ENCODE measurements around the gene HLF.

The HLF gene

DNA sequence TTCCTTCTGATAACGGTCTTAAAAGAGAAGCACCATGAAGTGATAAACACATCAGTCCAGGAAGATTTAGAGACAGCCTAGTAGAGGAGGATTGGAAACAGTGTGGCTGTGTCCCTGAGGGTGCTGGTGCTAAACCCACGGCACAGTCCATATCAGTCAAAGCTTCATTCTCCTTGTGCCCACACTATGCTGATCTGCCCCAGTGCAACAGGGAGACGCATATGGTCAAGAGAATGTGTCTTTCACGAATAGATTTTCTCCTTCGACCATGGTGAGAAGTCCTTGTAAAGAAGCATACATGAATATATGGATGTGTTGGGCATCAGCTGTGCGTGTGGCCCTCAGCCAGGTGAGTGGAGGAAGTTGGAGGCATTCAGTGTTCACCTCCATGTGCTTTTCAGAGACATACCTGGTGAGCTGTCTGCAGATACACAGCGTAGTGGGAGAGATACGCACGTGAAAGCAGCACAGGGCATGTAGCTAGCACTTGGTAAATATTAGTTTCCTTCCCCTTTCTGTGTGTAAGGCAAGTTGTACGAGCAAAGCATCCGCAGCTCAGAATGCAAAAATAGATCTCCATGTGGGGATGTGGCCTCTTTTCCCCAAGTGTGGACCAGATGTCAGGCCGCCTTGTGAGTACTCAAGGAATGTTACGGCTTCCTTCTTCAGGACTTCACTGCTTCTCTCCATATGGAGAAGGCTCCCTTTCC, 29.4 kb downstream of the HLF start:
- no peak for DNase-seq

DNA sequence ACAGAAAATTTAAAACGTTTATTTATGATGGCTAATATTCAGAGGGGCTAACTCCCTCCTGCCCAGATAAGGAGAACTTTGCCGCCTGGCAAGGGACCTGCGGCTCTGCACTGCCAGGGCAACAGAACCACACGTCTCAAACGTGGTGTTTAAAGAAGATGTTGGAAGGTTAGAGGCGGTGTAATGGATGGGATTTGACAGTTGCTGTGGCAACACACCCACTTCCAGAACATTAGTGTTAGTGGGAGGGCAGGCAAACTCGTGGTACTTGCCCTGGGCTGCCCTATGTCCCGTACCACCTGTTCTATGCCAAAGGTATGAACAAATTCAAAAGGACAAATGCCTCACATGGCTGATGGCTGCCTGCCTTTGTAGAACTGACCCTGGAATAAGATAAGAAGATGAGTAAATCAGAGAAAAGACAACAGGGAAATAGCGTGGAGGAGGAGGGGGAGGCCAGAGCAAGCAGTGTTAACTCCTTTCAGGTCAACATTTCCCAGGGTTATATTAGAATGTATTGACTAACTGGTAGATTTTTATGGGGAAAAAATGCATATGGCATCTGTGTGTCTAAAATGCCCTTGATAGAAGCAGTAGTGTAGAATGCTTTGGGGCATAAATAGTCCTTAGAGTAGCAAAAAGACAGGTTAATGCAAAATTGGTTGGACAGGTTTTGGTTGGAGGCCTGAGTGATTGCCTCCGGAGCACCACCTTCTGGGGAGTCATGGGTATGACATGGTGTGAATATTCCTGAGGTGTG, 30.8 kb downstream of the HLF start:
- DNase-seq: peak; percentile 13

DNA sequence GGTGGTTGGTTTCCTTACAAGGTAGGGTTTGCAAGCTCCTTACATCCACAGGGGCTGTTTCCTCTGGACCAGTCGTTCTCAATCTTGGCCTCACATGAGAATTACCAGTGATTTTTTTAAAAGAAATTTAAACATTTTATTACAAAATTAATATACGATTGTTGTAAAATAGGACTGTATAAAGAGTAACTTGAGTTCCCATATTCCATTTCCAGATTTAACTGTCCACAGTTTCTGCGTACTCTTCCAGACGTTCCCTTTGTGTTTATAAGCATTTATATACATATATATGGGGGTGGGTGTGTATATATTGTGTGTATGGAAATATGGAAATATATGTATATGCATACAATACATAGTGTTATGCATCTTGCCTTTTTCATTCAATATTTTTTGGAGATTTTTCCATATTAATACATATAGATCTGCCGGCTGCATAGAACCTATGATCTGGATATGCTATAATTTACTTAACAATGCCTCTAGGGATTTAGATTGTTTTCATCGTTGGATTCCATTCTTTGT, 31.5 kb downstream of the HLF start:
- no peak for DNase-seq

DNA sequence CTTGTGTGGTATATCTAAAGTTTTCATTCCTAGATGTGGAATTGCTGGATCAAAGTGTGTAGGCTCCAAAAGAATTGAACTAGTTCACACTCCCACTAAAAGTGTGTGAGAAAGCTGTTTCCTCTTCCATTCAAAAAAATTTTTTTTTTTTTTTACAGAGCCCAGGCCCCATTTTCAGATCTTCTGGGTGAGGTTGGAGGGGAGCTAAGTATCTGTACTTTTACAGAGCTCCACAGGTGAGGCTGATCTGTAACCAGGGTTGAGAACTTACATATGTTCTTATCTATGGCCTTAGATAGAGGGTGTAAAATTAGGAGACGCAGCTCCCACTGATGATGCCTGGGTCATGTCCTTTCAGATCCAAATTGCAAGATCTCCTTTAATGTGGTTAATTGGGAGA, 31.9 kb downstream of the HLF start:
- DNase-seq: no peak

DNA sequence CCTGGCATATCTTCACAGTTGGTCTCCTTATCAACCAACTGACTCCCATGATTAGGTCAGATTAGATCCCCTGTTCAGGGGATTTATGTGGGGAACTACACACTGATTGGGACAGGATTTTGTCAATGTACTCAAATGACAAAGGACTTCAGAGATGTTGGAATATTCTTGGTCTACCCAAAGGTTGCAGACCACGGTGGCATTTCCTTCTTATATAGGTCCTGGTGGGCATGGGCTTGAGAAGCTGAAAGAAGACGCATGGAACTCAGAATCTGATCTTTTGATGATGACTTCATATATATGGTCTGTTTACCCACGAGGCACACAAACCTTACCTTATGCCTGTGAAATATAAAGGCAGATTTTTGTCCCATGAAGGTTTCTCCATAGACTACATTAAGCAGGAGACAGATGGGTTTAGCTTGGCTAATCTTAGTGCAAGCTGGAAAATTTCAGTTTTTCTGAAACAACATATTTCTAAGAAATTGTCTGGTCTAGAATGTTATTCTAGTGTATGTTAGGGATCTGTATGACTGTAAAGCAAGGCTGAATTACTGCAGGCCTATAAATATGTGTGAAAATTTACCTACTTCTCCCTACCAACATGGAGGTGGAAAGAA, 33.5 kb downstream of the HLF start:
- no peak for DNase-seq

- no peak for DNase-seq
Observed at GRCh38 chr17:55299162-55299838, 34.5 kb downstream of the HLF start.

GRCh38 chr17:55299890-55300289, 35.1 kb downstream of the HLF start:
- no peak for DNase-seq

- no peak for DNase-seq
Observed at GRCh38 chr17:55300479-55301290, 35.9 kb downstream of the HLF start.

GRCh38 chr17:55301521-55302406, 37.0 kb downstream of the HLF start:
- no peak for DNase-seq

- no peak for DNase-seq
Observed at GRCh38 chr17:55302407-55302787, 37.6 kb downstream of the HLF start.

- DNase-seq: no peak
Observed at GRCh38 chr17:55303008-55303493, 38.3 kb downstream of the HLF start.

DNA sequence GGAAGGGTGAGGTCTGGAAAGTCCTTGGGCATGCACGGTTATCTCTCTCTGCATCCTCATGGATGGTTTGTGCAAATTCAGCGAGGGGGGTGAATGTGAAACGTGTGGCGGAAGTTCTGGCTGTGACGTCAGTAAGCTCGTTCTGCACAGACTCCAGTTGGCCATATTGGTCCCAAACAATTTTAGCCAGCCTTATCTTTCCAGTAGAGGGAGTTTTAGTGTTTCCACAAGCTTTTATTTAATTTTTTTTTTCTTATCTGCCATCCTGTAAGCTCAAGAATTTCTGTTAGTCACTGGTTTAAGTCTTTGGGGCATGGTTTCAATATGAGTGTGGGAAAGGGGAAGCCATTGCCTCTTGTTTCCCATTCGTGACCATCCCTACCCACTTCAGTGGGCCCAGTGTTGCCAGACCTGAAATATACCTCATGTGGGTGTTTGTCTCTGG, 39.0 kb downstream of the HLF start:
- no peak for DNase-seq

DNA sequence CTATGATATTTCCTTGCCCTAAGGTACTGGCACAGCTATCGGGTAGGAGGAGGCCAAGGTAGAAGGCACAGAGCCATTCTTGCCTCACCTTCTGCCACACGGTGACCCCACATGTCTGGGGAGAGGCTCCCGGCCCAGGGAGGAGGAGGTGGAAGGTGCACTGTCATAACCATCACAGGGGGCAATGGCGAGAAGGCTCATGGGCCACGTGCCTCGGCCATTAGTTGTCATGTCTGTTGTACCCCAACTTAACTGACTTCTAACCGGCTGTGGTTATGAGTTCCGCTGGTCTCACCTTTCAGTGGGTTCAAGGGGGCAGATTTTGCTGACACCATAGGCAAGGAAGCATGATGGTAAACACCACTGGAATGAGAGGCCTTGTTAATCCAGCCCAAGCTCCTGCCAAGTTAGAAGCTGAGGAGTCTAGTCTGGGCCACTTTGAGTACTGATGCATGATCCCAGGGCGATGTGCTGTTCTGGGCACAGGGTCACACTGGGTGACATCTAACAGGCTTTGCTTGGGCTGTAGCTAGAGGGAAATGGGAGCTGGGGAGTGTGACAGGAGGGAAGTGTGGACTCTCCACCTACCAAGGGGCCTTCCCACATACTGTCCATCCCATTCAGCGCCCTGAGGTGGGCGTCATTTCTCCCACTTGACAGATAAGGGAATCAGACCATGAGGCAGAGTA, 39.6 kb downstream of the HLF start:
- DNase-seq: no peak

DNA sequence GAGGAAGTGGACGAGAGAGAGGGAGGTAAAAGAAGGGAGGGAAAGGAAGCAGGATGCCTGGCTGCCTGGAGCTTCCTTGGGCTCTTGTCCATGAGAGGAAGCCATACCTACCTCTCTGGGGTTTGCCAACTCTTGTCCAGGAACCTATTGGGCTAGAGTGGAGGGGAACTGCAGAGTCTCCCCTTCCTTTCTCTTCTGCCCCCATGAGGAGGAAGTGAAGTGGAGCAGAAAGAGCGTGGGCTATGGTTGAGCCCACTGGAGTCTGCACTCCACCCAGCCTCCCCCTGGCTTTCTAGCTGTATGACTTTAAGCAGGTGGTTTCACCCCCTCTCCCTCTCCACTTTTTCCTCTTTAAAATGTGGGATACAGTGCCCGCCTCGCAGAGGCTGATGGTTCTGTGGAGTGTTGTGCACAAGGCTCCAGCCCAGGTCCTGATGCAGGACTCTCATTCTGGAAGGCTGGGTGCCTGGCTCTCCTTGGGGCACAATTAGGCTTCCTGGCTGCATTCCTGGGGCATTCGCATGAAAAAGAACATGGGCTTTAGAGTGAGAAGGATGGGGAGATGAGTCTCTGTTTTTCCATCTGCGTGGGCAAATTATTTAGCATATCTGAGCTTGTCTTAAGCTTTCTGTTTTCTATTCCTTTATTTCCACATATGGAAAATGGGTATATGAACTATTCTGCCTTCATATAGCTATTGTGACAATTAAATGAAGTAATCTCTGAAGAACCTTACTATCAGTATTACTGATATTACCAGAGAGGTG, 40.7 kb downstream of the HLF start:
- DNase-seq: no peak

GRCh38 chr17:55307879-55308278, 43.1 kb downstream of the HLF start:
- no peak for DNase-seq

- DNase-seq: no peak
Observed at GRCh38 chr17:55308613-55309391, 44.0 kb downstream of the HLF start.

- no peak for DNase-seq
Observed at GRCh38 chr17:55311767-55312375, 47.1 kb downstream of the HLF start.

DNA sequence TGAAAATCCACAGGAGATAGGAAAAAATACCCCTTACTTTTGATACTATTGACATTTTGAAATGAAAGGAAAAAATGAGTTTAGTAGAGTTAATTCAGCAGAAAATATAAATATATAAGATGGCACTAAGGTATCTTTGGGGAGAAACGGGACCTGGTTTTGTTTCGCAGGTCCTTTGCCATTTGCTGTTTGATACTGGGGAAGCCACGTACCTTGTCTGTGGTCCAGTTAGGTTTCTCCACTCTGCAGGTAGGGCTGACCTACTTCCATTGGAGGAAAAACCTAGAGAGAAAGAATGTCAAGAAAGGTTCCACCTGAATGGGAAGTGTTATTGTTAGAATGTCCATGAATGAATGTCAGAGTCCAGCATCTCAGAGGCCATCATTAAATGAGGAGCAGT, 48.1 kb downstream of the HLF start:
- no peak for DNase-seq

Measured in COR-L47 (cell line).